ENCODE results near the gene ANKMY1. TPM values are rescaled to one million over a fixed set of nuclear protein-coding genes. Genes with fewer than 3 reads are reported as not detected.

ANKMY1 gene
- total RNA-seq, 2 donors from 2014 or later = 12.3 to 18.1 TPM

DNA sequence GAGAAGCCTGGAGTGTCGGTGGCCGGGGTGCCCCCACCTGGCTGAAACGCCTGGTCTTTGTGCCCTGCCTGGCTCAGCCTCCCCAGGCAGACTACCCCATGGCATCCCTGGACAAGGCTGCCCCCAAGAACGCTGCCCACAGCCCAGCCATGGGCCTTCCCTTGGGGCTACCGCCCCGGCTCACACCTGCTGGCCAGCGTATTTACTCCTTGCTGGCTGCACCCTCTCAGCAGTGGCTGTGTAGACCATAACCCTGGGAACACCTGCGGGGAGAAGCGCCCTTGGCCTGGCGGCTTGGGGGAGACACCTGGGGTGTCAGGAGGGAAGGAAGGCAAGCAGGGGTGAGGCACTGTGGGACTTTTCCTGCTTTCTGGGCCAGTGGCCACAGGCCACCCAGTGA lies 46.1 kb upstream of the ANKMY1 start:
- H3K27me3 ChIP-seq = no peaks in the 10 kb centered on the region
- intact Hi-C loops (cut with DNase I) = loop anchor here (10.0 kb wide), 1 partner anchor 89 kb away; no protein-coding TSS in a partner anchor
- no peaks in the 10 kb centered on the region for H3K9me3 ChIP-seq
- H3K4me3 ChIP-seq = no peak overlapping the region
- H3K36me3 ChIP-seq = no peaks in the 10 kb centered on the region
- H3K4me1 ChIP-seq = peaks cover 11% of the 10 kb centered on the region
- TF ChIP-seq, protein P1, sequence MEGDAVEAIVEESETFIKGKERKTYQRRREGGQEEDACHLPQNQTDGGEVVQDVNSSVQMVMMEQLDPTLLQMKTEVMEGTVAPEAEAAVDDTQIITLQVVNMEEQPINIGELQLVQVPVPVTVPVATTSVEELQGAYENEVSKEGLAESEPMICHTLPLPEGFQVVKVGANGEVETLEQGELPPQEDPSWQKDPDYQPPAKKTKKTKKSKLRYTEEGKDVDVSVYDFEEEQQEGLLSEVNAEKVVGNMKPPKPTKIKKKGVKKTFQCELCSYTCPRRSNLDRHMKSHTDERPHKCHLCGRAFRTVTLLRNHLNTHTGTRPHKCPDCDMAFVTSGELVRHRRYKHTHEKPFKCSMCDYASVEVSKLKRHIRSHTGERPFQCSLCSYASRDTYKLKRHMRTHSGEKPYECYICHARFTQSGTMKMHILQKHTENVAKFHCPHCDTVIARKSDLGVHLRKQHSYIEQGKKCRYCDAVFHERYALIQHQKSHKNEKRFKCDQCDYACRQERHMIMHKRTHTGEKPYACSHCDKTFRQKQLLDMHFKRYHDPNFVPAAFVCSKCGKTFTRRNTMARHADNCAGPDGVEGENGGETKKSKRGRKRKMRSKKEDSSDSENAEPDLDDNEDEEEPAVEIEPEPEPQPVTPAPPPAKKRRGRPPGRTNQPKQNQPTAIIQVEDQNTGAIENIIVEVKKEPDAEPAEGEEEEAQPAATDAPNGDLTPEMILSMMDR (IDR thresholded peaks at IDR 0.05) = no peak
- peak overlapping the region; percentile 82 for H3K27ac ChIP-seq
- no peak for DNase-seq
- H3K9ac ChIP-seq (ENCODE audit: low read depth in 2 of 2, low read length in 2 of 2) = peak overlapping the region in 1 of 2 donors; percentile 91

GRCh38 chr2:240603081-240603835 lies 45.5 kb upstream of the ANKMY1 start:
- no peaks in the 10 kb centered on the region for H3K9me3 ChIP-seq
- H3K27me3 ChIP-seq = no peaks in the 10 kb centered on the region
- H3K9ac ChIP-seq (ENCODE audit: low read depth in 2 of 2, low read length in 2 of 2) = peak overlapping the region in 1 of 2 donors; percentile 91
- DNase-seq = no peak
- H3K4me3 ChIP-seq = no peak overlapping the region
- intact Hi-C loops (cut with DNase I) = loop anchor here (10.0 kb wide), 1 partner anchor 88 kb away; no protein-coding TSS in a partner anchor
- H3K4me1 ChIP-seq = peaks cover 11% of the 10 kb centered on the region
- no peak overlapping the region for H3K27ac ChIP-seq
- TF ChIP-seq, protein P1 (IDR thresholded peaks at IDR 0.05) = no peak
- H3K36me3 ChIP-seq = no peaks in the 10 kb centered on the region

GRCh38 chr2:240602266-240603050 lies 44.7 kb upstream of the ANKMY1 start:
- Histone ChIP-seq H3K9ac (ENCODE audit: low read depth in 2 of 2, low read length in 2 of 2) (peak overlapping the region in 1 of 2 donors; percentile 40), H3K9me3 (no peaks in the 10 kb centered on the region), H3K27me3 (no peaks in the 10 kb centered on the region), H3K4me3 (no peak overlapping the region), H3K36me3 (no peaks in the 10 kb centered on the region), H3K4me1 (peaks cover 11% of the 10 kb centered on the region), H3K27ac (no peak overlapping the region)
- intact Hi-C loops (cut with DNase I) = loop anchor here (10.0 kb wide), 1 partner anchor 88 kb away; no protein-coding TSS in a partner anchor
- TF ChIP-seq, protein P1 (IDR thresholded peaks at IDR 0.05) = no peak
- DNase-seq = no peak

GRCh38 chr2:240601831-240602160 lies 44.0 kb upstream of the ANKMY1 start:
- Histone ChIP-seq H3K9ac (ENCODE audit: low read depth in 2 of 2, low read length in 2 of 2) (no peak overlapping the region), H3K27me3 (no peaks in the 10 kb centered on the region), H3K9me3 (no peaks in the 10 kb centered on the region), H3K4me1 (peaks cover 11% of the 10 kb centered on the region), H3K36me3 (no peaks in the 10 kb centered on the region), H3K4me3 (no peak overlapping the region), H3K27ac (no peak overlapping the region)
- intact Hi-C loops (cut with DNase I) = loop anchor here (10.0 kb wide), 1 partner anchor 87 kb away; no protein-coding TSS in a partner anchor
- no peak for DNase-seq
- TF ChIP-seq, protein P1 (IDR thresholded peaks at IDR 0.05) = no peak

- Histone ChIP-seq H3K27me3 (no peaks in the 10 kb centered on the region), H3K4me3 (no peak overlapping the region), H3K9ac (ENCODE audit: low read depth in 2 of 2, low read length in 2 of 2) (no peak overlapping the region), H3K4me1 (peaks cover 11% of the 10 kb centered on the region), H3K9me3 (no peaks in the 10 kb centered on the region), H3K36me3 (no peaks in the 10 kb centered on the region), H3K27ac (no peak overlapping the region)
- DNase-seq = no peak
- TF ChIP-seq, protein P1 (IDR thresholded peaks at IDR 0.05) = no peak
- intact Hi-C loops (cut with DNase I) = loop anchor here (10.0 kb wide), 1 partner anchor 86 kb away; no protein-coding TSS in a partner anchor
Measured at GRCh38 chr2:240601061-240601830, 43.5 kb upstream of the ANKMY1 start.

Data from colonic mucosa (tissue), 4 donors.